Panc1 (cell line): ENCODE results near the gene CLCNKA.

ENCODE experiments used
- CTCF ChIP-seq: fragments of 450-650 bp; IDR thresholded peaks from 2 replicates; pipeline ENCODE4 v1.5.1; 2017; ENCODE audit warnings: mild to moderate bottlenecking
- POLR2AphosphoS5 ChIP-seq: IDR thresholded peaks from 2 replicates; pipeline ENCODE4 v1.6.1; 2012; ENCODE audit warnings: mild to moderate bottlenecking, low read depth, low read length, moderate library complexity

- TF ChIP-seq CTCF: no peak
- TF ChIP-seq POLR2AphosphoS5: no peak
These were observed 9.7 kb downstream of the CLCNKA start for GRCh38 chr1:16031551-16031950.
